ENCODE measurements around the gene LUC7L2.
"Not testable (repeated sequence)": the region's sequence is repeated elsewhere in the genome, so short reads cannot be mapped to it uniquely, and the experiment has no call there.

LUC7L2 gene

DNA sequence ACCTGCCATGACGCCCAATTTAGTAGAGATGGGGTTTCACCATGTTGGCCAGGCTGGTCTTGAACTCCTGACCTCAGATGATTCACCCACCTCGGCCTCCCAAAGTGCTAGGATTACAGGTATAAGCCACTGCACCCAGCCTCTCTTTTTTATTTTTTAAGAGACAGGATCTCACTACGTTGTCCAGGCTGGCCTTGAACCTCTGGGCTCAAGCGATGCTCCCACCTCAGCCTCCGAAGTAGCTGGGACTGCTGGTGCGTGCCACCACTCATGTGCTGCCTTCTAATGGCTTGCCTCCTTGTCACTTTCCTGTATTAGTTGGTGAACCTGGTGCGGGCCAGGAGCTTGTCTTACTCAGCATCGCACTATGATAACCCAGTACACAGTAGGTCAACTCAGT is 96.8 kb downstream of the LUC7L2 start:
- TF ChIP-seq, protein P1, sequence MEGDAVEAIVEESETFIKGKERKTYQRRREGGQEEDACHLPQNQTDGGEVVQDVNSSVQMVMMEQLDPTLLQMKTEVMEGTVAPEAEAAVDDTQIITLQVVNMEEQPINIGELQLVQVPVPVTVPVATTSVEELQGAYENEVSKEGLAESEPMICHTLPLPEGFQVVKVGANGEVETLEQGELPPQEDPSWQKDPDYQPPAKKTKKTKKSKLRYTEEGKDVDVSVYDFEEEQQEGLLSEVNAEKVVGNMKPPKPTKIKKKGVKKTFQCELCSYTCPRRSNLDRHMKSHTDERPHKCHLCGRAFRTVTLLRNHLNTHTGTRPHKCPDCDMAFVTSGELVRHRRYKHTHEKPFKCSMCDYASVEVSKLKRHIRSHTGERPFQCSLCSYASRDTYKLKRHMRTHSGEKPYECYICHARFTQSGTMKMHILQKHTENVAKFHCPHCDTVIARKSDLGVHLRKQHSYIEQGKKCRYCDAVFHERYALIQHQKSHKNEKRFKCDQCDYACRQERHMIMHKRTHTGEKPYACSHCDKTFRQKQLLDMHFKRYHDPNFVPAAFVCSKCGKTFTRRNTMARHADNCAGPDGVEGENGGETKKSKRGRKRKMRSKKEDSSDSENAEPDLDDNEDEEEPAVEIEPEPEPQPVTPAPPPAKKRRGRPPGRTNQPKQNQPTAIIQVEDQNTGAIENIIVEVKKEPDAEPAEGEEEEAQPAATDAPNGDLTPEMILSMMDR (IDR thresholded peaks at IDR 0.05; ENCODE audit: control insufficient read depth, extremely low read depth, insufficient read depth): no peak
- no peak for DNase-seq (ENCODE audit: low read depth)
- H3K4me3 ChIP-seq (ENCODE audit: low read depth, low read length): no peak overlapping the region

DNA sequence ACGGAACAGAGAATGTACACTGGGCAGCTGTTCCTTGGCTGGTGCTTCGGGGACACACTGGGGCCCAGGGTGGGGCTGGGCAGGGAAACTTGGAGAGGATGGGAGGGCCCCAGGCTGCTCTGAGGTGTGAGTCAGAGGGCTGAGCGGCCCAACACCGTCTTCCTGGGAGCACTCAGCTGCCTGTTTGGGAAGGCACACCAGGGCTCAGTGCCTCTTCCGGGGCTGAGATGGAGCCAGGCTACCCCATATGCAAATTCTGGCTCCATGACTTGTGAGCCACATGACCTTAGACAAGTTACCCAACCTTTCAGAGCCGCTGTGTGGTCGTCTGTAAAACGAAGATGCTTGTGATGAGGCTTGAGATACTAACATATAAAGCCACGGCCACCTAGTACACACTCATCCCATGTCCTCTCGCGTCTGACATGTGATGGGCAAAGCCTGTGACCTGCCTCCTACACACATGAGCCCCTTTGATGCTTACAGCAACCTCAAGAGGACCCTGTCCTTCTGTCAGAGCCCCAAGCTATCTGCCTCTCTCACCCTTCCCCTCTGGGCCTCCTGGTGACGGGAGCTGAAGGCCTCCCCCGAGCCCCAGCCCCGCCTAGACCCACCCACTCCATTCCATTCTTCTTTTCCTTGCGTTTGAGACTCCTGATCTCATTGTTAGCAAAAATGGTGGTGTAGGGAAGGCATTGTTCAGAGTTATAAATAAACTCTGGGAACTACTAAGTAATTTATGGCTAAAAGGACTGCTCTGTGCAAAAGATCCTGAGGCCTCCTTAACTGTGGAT is 97.7 kb downstream of the LUC7L2 start:
- TF ChIP-seq, protein P1 (IDR thresholded peaks at IDR 0.05; ENCODE audit: control insufficient read depth, extremely low read depth, insufficient read depth): no peak
- no peak for DNase-seq (ENCODE audit: low read depth)
- no peak overlapping the region for H3K4me3 ChIP-seq (ENCODE audit: low read depth, low read length)

DNA sequence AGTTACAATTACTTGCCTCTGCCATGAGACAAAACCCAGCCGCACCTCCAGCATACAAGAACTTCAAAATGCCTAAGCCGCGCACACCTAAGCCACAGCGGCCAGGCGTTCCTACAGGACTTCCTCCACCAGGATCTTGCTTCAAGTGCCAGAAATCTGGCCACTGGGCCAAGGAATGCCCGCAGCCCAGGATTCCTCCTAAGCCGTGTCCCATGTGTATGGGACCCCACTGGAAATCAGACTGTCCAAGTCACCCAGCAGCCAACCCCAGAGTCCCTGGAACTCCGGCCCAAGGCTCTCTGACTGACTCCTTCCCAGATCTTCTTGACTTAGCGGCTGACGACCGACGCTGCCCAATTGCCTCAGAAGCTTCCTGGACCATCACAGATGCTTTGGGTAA is 103.7 kb downstream of the LUC7L2 start:
- DNase-seq (ENCODE audit: low read depth); H3K4me3 ChIP-seq (ENCODE audit: low read depth, low read length): not testable (repeated sequence)

DNA sequence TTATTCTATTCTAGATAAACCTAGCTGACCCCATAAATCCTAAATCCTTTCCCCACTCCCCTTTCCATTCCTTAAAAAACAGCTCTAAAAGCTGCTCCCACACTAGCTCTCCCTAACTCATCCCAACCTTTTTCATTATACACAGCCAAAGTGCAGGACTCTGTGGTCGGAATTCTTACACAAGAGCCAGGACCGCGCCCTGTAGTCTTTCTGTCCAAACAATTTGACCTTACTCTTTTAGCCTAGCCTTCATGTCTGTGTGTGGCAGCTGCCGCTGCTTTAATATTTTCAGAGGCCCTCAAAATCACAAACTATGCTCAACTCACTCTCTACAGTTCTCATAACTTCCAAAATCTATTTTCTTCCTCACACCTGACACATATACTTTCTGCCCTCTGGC is 104.8 kb downstream of the LUC7L2 start:
- not testable (repeated sequence) for H3K4me3 ChIP-seq (ENCODE audit: low read depth, low read length); DNase-seq (ENCODE audit: low read depth)

DNA sequence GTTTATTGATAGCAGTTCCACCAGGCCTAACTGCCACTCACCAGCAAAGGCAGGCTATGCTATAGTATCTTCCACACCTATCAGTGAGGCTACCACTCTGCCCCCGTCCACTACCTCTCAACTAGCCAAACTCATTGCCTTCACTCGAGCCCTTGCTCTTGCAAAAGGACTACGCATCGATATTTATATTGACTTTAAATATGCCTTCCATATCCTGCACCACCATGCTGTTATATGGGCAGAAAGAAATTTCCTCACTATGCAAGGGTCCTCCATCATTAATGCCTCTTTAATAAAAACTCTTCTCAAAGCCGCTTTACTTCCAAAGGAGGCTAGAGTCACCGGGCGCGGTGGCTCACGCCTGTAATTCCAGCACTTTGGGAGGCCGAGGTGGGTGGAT is 105.4 kb downstream of the LUC7L2 start:
- DNase-seq (ENCODE audit: low read depth): not testable (repeated sequence)

DNA sequence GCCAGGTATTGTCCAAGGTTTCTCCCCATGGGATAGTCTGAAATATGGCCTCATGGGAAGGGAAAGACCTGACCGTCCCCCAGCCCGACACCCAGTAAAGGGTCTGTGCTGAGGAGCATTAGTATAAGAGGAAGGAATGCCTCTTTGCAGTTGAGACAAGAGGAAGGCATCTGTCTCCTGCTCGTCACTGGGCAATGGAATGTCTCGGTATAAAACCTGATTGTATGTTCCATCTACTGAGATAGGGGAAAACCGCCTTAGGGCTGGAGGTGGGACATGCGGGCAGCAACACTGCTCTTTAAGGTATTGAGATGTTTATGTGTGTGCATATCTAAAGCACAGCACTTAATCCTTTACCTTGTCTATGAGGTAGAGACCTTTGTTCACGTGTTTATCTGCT is 108.0 kb downstream of the LUC7L2 start:
- not testable (repeated sequence) for H3K4me3 ChIP-seq (ENCODE audit: low read depth, low read length); DNase-seq (ENCODE audit: low read depth)

More for the DNA sequence above, 105.4 kb downstream of the LUC7L2 start:
- H3K4me3 ChIP-seq (ENCODE audit: low read depth, low read length): not testable (repeated sequence)

DNA sequence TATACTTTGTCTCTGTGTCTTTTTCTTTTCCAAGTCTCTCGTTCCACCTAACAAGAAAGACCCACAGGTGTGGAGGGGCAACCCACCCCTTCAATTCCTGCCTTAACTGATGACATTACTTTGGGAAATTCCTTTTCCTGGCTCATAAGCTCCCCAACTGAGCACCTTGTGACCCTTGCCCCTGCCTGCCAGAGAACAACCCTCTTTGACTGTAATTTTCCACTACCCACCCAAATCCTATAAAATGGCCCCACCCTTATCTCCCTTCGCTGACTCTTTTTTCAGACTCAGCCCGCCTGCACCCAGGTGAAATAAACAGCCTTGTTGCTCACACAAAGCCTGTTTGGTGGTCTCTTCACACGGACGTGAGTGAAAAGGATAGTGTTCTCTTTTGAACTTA is 108.6 kb downstream of the LUC7L2 start:
- DNase-seq (ENCODE audit: low read depth); H3K4me3 ChIP-seq (ENCODE audit: low read depth, low read length): not testable (repeated sequence)

DNA sequence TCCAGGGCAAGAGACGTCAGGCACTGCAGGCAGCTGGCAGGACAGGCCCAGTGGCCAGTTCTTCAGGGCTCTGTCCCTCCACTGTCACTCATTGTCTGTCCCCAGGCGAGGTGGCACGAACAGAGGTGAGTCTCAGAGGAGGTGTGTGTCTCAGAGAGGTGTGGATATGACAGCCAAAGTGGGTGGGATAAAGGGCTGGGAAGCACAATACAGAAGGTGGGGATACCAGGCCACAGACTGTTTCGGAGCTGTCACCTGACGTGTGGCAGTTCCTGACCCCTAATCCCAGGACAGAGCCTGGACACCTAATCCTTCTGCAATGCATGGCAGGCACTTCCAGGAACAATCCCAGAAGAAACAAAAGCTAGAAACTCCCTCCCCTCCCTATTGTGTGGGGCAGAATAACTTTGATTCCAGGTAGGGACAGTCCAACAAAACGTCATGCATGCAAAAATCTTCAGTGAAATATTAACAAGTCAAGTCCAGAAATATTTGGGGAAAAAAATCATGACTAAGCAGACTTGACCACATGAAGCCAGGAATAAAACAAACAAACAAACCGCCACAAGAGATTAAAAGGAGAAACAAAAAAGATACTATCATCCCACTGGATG is 112.2 kb downstream of the LUC7L2 start:
- TF ChIP-seq, protein P1 (IDR thresholded peaks at IDR 0.05; ENCODE audit: control insufficient read depth, extremely low read depth, insufficient read depth): no peak
- no peak for DNase-seq (ENCODE audit: low read depth)
- no peak overlapping the region for H3K4me3 ChIP-seq (ENCODE audit: low read depth, low read length)

All from LNCaP clone FGC (cell line).